PFSK-1 (cell line): ENCODE measurements around the gene DCC.

ENCODE experiments used
- POLR2AphosphoS5 ChIP-seq: IDR thresholded peaks from 2 replicates; pipeline ENCODE4 v1.6.1; 2012; ENCODE audit warnings: low read depth, mild to moderate bottlenecking, control low read depth, low read length, moderate library complexity
- TAF1 ChIP-seq: IDR thresholded peaks from 2 replicates; pipeline ENCODE4 v1.6.1; 2012; ENCODE audit warnings: low read length, control low read depth, borderline replicate concordance; ENCODE audit not compliant: insufficient read depth

DNA sequence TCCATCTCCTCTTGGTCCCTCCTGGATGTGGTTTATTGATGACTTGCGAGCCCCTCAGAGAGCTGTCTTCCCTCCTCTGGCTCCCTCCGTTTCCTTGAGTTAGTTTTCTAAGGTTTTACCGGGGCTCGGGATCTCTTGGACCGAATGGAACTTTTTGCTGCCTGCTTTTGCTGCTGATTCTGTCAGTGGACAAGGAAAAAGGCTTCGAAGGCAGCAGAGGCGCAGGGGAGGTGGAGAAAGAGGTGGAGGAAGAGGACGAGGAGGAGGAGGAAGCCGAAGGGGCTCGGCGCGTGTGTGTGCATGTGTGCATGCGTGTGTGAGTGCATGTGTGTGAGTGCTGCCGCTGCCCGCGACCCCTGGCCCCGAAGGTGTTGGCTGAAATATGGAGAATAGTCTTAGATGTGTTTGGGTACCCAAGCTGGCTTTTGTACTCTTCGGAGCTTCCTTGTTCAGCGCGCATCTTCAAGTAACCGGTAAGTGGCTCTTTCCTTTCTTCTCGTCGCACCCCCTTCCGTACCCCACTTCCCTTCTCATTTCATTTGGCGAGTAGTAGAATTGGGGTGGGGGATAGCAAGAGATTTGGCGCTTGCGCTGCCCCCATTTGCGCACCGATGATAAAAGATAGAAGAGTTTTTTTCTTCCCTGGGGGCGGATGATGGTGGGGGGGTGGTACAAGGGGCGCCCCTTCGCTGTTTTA is 557 bp downstream of the DCC start:
- TF ChIP-seq POLR2AphosphoS5 = no peak
- no peak for TF ChIP-seq TAF1
